MM.1S (cell line): Measurements from ENCODE around the gene TTC24.
"Not testable (repeated sequence)": the region's sequence is repeated elsewhere in the genome, so short reads cannot be mapped to it uniquely, and the experiment has no call there.

Experiments used
- EZH2 ChIP-seq: fragments of 300-600 bp; sonication (generic); optimal IDR thresholded peaks from 2 replicates; pipeline ENCODE3; 2017; ENCODE audit warnings: low read depth, mild to moderate bottlenecking, antibody characterized with exemption, low read length, mixed read lengths
- TF ChIP-seq, protein P1 (sequence below): fragments of 300-600 bp; sonication (generic); IDR thresholded peaks from 2 replicates; pipeline ENCODE4 v1.5.1; 2016; ENCODE audit warnings: antibody characterized with exemption, low read length, mixed read lengths

DNA sequence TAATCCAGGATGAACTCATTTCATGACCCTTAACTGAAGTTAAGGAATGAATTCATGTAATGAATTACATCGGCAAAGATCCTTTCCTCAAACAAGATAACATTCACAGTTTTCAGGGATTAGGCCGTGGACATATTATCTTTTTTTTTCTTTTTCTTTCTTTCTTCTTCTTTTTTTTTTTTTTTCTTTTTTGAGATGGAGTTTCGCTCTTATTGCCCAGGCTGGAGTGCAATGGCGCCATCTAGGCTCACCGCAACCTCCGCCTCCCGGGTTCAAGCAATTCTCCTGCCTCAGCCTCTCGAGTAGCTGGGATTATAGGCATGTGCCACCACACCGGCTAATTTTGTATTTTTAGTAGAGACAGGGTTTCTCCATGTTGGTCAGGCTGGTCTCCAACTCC is 51.6 kb downstream of the TTC24 start:
- not testable (repeated sequence) for TF ChIP-seq EZH2
- TF ChIP-seq, protein P1, sequence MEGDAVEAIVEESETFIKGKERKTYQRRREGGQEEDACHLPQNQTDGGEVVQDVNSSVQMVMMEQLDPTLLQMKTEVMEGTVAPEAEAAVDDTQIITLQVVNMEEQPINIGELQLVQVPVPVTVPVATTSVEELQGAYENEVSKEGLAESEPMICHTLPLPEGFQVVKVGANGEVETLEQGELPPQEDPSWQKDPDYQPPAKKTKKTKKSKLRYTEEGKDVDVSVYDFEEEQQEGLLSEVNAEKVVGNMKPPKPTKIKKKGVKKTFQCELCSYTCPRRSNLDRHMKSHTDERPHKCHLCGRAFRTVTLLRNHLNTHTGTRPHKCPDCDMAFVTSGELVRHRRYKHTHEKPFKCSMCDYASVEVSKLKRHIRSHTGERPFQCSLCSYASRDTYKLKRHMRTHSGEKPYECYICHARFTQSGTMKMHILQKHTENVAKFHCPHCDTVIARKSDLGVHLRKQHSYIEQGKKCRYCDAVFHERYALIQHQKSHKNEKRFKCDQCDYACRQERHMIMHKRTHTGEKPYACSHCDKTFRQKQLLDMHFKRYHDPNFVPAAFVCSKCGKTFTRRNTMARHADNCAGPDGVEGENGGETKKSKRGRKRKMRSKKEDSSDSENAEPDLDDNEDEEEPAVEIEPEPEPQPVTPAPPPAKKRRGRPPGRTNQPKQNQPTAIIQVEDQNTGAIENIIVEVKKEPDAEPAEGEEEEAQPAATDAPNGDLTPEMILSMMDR, result not testable (repeated sequence)
